OCI-LY1 (cell line): ENCODE measurements around the gene PLEKHO1.

Experiments
- EZH2 ChIP-seq: fragments of 200-600 bp; sonication (generic), shearing (Covaris generic); IDR thresholded peaks from 2 replicates; pipeline ENCODE4 v1.8.0; 2017; ENCODE audit warnings: borderline replicate concordance, mixed run types, mild to moderate bottlenecking, antibody characterized with exemption, low read length, moderate library complexity, mixed read lengths
- TF ChIP-seq, protein P1 (sequence below): fragments of 200-600 bp; sonication (generic), shearing (Covaris generic); IDR thresholded peaks from 2 replicates; pipeline ENCODE4 v1.5.1; 2017; ENCODE audit warnings: mild to moderate bottlenecking, antibody characterized with exemption, low read length, moderate library complexity, mixed read lengths

DNA sequence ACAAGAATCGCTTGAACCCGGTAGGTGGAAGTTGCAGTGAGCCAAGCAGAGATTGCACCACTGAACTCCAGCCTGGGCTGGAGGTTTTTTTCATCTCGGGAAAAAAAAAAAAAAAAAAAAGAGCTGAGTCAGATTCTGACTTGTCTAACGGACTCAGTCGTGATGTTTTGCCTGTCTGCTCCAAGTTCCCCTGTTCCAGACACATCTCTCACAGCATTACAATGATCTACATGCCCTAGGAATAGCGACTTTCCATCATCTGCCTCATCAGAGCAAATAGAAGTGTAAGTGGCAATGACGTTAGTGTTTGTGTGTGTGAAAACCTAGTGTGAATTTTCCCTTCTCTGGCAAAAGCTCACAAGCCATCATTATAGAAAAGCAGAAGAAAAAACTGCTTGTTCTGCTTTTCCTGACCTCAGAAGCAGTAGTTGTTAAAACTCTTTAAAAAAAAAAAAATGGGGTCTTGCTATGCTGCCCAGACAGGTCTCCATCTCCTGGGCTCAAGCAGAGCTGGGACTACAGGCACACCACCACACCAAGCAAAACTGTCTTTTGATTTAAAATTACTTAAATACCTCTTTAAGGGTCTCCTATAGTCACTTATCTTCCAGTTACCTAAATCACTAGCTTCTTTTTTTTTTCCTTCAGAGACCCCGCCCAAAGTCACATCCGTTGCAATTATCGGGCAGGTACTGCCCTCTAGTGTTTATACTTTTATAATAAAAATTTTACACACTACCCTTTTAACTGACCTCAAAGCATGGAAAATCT, 37.3 kb downstream of the PLEKHO1 start:
- TF ChIP-seq, protein P1, sequence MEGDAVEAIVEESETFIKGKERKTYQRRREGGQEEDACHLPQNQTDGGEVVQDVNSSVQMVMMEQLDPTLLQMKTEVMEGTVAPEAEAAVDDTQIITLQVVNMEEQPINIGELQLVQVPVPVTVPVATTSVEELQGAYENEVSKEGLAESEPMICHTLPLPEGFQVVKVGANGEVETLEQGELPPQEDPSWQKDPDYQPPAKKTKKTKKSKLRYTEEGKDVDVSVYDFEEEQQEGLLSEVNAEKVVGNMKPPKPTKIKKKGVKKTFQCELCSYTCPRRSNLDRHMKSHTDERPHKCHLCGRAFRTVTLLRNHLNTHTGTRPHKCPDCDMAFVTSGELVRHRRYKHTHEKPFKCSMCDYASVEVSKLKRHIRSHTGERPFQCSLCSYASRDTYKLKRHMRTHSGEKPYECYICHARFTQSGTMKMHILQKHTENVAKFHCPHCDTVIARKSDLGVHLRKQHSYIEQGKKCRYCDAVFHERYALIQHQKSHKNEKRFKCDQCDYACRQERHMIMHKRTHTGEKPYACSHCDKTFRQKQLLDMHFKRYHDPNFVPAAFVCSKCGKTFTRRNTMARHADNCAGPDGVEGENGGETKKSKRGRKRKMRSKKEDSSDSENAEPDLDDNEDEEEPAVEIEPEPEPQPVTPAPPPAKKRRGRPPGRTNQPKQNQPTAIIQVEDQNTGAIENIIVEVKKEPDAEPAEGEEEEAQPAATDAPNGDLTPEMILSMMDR = peak; percentile 61
- TF ChIP-seq EZH2 = no peak
